ENCODE data around the gene RLF.

DNA sequence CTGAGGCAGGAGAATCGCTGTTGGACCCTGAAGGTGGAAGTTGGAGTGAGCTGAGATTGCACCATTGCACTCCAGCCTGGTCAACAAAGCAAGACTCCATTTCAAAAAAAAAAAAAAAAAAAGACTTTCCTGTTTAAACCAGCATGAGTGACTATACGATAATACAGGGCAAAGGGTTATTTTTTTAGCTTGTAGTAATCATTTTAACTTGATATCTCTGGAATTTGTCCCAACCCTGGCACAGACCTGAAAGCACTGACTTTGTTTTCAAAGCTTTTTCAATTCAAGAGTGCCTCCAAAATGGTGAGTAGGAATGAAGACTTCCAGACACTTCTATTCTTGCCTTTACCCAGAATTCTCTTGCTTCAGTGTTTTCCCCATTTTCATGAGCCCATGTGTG lies 82.2 kb downstream of the RLF start:
- no peak for TF ChIP-seq CTCF (IDR thresholded peaks at IDR 0.05)
- no peak for TF ChIP-seq POLR2A (IDR thresholded peaks at IDR 0.05)

Measured in testis (tissue), 2 donors.